HG02763 (cell line): Measurements from ENCODE around the gene MED12L.

Source experiments
- ATAC-seq: cut with Tn5 transposase; IDR thresholded peaks from one replicate; pipeline ENCODE4 v1.9.1; 2021; ENCODE audit warnings: mild to moderate bottlenecking, moderate library complexity; ENCODE audit not compliant: unreplicated experiment

Gene MED12L

DNA sequence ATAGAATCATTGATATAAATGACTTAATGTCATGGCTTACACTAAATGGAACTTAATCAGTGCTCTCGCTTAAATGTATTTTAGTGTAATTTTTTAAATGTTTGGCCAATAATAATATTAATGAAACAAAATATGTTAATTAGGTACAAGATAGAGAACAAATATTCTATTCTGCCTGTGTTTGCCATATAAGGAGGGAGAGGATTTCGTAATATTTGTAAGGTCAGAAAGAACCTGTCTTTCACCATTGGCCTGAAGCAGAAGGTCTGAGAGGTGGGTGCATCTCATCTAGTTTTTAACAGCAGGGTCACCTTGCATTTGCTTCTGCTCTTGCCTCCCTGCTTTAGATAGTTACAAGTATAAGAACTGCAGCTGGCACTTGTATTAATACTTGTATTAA is 228.7 kb downstream of the MED12L start:
- ATAC-seq: no peak

DNA sequence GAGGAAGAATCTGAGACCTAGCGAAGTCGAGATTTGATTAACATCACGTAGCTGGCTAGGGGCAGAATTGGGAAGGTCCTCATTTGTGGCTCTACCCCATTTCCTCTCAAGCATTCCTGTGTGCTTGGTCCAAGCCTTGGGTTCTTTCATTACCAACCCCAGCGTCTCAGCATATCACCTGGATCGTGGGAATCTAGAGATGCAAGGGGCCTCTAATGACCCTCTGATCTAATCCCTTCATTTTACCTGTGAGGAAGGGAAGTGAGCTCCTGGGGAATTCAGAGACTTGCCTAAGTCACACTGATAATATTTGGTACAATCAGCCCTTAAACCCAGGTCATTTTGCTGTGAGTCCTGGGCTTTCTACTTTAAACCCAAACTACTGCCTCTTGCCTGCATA is 229.1 kb downstream of the MED12L start:
- no peak for ATAC-seq

DNA sequence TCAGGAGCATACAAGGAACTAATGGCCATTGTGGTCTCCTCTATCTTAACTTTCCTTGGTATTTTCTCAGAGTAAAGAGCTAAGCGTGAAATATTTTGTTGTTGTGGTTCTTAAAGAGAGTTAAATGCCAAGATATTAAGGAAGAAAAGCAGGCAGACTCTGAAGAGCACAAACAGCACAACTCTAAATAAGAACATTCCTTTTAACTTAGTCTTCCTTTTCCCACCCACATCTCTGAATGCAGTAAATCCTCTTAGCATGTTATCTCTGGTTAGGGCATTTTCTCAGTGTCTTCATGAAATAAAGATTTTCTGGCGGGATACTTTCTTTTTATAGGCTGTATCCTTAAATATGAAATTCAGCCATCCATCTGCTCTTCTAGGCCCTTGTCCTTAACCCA is 229.7 kb downstream of the MED12L start:
- no peak for ATAC-seq

DNA sequence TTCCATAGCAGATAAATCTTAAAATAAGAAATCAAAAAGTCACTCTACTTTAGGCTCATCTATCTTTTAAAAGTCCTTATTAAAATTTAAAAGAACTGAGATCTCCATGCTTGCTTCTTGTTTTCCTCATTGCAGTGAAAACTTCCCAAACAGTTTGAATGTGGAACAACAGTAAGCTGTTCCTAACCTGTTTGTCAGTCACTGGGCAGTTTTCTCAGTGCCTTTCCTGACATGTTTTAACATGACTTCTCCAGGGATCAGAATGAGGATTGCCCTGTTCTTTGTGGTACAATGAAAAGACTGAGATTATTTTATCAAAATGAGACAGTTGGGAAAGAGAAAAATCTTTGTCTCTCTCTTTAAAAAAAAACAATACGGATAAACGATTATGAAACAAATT is 230.4 kb downstream of the MED12L start:
- no peak for ATAC-seq

DNA sequence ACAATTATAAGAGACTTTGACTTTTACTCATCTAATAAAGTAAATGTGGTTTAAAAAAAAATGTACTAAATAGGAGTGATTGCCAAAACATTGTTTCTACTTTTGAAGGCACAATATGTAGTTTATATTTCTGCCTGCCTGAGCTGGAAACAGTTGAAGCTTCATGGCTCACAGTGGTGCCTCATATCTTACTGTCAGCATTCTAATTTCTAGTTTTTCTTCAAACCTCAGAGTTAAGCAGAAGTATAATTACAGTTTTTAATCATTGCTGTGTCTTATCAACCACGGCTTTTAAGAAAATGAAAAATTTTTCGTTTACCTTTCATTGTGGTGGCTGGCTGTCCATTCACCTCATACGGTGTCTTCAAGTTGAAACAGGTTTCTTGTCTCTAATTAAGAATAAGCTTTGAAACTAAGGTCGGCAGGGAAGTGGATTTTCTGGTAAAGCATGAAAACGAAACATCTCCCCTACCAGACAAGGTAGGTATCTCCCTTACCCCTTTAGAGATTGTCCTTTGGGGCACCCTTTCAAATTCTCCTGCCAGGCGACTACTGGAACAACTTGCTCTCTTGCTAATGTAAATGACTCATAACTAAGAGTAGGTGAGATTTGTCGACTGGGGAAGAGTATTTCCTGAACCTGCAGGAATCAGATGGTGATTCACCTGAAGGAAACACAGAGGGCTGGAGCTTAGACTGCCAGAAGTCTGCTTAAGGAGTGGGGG is 231.0 kb downstream of the MED12L start, which contains the start of gene GPR87:
Gene GPR87, minus strand, starts transcription at position 554 of the 725 bp plus-strand sequence. CDS start 16,720 bp downstream, outside the sequence.
- ATAC-seq: no peak

DNA sequence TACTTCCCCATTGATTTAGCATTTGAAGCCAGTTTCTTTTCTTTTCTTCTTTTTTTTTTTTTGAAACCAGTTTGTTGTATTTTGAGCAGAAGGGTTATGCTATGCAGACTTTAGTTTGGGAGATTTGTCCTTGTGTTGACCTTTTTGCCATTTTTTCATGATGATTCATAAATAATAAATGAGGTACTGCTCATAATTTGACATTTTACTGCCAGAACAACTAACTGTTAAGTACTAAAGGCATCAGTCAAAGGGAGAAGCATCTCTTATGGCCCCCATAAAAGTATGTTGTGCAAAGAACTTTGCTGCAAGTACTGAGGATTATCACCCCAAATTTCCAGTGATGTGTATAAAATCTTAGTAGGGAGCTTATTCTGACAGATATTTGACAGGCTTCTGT is 232.8 kb downstream of the MED12L start:
- ATAC-seq: no peak

DNA sequence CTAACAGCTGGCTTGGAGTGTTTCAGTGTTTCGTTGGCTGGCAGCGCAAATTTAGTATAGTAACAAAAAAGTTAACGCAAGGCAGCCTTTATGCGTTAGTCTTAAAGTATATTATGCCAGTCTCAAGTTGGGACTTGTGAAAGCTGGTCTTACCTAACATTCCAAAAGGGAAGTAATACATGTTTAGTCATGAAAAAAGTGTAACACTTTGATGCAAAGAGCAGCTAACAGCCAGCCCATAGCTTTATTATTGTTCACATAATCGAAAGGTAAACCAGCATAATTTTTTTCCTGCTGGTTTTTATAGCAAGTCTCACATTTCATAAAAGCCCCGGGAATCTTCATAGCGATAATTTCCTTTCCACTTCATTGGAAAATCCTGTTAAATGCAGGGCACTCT is 233.5 kb downstream of the MED12L start:
- no peak for ATAC-seq

DNA sequence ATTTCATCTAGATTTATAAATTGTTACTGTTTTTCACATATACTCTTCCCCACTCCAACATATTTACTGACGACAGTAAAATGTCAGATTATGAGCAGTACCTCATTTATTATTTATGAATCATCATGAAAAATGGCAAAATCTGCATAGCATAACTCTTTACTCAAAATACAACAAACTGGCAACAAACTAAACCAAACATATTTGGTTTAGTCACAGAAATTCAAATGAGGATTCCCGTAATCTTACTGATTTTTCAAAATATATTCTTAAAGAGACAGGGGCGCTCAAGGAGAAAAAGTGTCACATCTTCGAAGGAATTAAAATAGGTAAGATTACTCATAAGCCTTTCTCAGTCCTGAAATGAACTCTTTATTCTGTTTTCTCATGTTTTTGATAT is 234.2 kb downstream of the MED12L start:
- no peak for ATAC-seq

DNA sequence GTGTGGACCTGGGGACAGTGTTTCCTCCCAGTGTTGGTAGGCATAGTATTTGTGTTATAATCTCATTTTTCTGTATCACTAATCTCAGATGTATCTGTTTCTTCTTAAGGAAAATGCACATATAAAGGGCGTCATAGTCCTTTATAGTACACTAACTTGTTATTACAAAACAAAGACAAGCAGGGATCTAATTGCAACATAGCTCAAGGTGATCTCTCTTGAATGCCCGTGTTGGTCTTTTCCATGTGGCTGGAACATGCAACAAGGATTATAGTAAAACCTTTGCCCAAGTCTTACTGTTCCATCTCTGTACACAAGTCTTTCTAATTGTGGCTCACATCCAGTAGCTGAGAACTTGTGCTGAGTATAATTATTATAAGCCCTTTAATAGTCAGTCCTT is 234.7 kb downstream of the MED12L start:
- no peak for ATAC-seq

DNA sequence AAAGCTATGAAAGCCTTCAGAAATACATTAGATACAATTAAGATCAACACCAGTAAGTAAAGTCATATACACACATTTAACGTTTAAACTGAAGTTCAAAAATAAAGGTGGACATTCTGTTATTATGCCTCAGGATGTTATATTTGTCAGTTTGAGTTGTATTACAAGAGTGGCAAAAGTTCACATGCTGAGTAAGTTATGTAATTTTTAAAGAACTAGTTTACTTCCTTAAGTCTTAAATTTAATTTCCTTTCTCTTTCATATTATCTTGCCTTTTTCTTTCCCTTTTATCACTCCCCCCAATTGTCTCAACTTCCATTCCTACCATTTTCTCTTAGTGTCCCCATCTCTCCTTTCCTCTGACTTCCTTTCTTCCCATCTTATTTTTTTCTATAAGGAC is 236.1 kb downstream of the MED12L start:
- no peak for ATAC-seq

DNA sequence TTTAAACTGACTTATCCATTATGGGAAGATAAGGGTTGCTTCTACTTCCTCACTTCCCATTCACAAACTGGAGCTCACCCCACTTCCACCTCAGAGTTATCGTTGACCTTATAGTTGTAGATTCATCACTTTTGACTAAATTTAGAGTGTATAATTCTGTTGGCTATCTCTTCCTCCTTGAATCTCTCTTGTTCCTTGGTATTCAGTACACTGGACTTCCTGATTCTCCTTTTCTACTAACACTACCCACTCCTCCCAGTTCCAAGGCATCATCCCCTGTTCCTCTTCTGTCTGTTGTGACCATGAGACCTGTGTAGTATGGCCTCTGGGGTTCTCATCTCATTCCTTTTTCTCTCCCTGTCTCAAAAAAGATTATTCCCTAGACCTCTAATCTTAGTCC is 237.0 kb downstream of the MED12L start:
- no peak for ATAC-seq

DNA sequence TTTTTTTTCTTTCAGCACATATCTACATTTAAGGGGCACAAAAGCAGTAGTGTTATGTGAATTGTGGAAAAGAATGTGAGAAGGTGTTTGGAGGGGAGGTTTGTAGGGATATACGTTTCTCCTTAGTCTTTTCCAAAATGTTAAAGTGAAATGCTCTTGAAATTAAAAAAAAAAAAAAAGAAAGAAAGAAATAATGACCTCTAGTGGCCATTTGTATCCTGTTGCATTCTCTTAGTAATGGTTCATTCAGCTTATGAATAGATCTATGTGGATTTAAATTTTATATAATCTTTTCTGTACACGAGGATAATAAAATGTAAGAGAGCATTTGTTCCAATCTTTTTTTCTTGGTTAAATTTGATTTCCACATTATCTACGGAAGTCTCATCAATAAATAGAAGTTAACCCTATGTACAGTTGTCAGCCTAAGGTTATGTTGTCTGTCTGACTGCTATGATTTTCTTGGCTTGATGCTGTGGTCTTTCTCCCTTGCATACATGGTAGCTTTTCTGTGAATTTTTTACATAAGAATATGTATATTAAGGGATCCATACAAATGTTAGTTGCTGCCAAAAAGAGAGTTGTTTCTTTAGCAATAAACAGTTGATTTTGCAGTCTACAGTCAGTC is 242.2 kb downstream of the MED12L start:
- ATAC-seq: no peak

DNA sequence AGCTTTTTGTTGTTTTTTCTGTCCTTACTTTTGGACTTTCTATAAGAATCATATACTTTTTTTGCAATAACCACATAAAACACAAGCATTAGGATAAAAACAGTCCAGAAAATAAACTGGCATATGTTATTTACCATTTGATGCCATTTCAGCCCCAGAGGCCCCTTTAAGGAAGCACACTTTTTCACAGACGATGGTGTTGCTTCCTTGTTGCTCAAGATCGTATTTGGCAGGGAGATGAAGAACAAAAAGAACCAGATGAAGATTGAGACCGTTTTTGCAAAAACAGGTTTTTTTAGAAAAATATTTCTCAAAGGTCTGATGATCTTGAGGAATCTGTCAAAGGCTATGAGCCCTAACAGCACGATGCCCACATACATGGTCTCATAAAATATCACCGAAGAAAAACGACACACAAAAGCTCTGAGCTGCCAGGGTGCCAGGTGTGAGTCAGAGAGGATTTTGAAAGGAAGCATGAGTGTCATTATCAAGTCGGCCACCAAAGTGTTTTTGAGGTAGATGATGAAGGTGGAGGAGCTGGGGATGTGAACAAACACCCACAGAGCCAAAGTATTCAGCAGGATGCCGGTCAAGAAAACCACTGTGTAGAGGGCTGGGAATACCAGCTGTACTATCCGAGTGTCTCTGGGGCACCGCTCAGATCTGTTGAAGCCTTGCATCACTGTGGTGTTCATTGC is 243.0 kb downstream of the MED12L start:
- ATAC-seq: no peak

DNA sequence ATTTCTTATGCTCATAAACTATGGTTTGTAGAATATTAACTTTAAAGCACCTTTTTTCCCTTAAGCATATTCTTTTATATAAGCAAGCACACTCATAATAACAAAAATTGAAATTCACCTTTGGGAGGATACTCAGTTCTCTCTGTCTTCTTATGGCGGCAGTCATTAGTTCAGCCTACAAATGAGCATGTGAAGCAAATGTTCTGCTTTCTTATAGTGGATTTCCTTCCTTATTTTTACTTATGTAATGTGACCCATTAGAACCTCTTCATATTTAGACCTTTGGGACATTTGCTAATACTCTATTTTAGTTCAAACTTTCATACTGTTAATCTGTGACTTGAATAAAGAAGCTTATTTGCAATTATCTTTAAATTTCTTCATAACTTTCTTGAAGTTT is 243.9 kb downstream of the MED12L start, which contains the start of gene P2RY13:
Gene P2RY13, minus strand, starts transcription at position 187 of the 400 bp plus-strand sequence. Its CDS starts 21 bp downstream, at position 166.
- ATAC-seq: no peak

DNA sequence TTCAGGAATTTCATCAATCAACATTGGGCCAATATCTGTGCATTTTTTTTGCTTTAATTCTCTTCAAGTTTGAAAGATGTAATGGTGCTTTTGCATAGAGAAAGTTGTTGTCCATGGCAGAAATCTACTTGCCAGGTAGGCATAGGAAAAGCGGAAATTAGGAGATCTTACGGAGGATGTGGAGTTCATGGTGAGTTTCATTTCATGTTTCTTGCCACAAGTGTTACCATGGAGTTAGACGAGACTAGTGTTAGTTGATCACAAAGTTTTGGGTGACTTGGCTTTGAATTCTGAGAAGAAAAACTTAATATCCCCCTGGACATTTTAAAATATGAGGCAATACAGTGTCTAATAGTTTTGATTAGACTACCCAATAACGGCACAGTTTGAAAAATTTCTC is 244.9 kb downstream of the MED12L start:
- no peak for ATAC-seq

DNA sequence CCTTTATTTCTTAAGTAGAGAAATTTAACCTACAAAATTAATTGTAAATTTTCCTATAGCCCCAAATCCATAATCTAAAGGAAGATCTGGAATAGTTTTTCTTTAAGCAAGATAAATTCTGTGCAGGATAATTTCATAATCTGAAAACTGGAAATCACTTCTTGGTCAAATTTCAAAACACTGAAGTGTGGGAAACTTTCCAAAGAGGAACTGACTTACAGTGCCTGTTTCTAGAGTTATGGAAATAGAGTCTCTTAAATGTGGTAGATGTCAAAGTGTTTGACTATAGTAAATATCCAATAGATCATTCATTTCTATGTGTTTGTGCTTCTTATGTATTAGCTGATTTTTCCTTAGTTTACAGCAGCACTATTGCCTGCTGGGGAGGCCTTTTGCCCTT is 245.4 kb downstream of the MED12L start:
- ATAC-seq: no peak

DNA sequence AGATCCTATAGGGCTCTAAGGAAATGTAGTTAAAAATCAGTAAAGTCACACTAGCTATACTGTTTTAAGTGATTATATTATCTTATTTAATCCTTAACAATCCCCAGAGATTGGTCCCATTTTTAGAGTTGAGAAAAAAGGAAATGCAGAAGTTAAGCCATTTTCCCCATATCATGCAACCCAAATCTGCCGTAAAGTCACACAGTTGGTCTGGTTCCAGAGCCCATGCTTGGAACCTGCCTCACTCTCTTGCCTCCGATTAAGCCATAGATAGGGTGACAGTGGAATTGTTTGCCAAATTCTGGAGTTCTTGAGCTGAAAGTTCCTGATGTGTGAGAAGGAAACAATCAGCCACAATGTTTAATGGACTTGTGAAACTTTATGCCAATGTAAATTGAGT is 246.2 kb downstream of the MED12L start:
- ATAC-seq: no peak

DNA sequence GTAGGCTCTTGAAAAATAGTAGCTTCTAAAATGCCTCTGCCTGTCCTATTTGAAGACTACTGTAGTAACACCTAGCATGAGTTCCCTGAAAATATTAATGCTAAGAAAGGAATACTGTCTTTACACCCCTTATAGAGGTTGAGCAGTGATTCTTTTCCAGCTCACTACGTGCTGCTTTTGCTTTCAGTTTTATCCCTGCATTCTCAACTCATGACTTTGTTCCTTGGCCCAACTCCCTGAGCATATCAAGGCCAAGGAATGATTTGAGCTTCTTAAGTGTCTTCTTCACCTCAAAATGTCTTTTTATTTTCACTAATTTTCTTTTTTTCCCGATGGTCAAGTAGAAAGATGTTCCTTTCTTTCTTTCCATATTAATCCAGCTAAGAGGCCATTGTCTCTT is 260.4 kb downstream of the MED12L start:
- no peak for ATAC-seq

DNA sequence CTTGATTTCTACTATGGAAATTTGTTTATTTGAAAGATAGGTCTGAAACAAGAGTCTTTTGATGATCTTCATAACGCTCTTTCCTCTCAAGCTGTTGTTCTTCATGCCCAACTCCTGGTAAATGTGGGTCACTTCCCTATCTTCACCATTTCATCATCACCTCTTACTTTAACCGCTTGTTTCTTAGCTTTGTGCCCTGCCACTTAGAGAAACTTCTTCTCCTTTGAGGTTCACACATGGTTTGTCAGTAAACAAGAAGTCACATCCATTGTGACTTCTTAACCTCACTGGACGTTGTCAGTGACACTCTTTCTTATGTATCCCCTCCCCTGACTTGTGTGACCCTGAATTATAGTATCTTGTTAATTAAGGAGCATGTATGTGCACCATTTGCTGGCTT is 260.8 kb downstream of the MED12L start:
- no peak for ATAC-seq

DNA sequence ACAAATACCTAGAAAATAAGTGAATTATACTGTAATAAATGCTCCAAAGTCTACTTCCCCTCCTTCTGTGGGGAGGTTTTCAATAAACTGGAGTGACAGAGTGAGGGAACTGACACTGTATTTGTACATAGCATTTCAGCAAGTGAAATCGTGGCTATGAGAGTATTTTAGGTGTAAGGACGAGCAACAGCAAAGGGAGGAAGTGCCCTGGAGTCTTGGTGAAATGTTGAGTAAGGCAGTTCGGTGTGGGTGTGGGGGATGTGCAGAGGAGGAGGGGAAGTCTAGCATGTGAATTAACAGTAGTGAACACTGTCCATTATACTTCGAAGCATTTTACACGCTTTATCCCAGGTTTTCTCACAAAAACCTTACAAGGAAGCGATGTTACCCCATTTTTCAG is 262.0 kb downstream of the MED12L start:
- ATAC-seq: no peak

DNA sequence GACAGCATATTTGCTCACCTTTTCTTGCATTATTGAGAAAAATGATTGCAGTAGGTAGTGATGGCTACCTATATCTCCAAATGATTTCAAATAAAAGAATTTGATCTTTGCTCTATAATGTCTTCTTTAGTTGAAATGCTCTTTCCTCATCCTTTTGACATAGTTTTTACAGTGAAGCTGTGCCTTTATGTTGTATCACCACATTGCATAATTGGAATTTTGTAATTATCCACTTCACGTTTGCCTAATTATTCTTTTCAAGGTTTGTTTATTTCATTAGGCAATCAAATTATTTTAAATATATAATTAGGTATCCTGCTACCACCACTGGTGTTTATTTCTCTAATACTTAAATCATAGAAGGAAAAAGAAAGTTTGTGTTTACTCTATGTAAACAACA is 265.2 kb downstream of the MED12L start:
- ATAC-seq: no peak

DNA sequence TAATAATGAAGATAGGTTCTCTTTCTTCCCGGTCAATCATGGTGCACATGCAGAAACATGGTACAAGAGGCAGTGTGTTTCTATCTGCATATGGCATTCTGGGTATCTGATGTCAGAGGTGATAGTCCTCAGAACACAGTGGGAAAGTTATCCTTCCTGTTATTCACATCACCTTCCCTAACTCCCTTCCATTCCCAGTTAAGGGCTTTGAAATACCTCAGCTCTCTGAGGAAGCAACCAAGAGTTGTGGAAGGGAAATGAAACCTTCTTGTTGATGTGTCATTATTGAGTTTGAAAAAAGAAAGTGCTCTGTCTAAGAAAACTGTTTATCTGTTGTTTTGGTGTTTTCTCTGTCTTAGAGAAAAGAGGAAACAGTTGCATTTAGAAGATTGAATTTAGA is 265.8 kb downstream of the MED12L start:
- ATAC-seq: peak; percentile 82
